Adrenal gland (tissue), 12 donors: Measurements from ENCODE around the gene MVD. TPM values are rescaled to one million over a fixed set of nuclear protein-coding genes. Genes with fewer than 3 reads are reported as not detected.

ENCODE experiments used
- DNase-seq, 7 donors: peaks; one replicate each; pipeline ENCODE4 v3.0.0-alpha.2; 2019 to 2020
- H3K27ac ChIP-seq, 5 donors: fragments of 200-600 bp; sonication (generic) in 4 of 5; 1 replicate in 3 of 5; 2 replicates in 2 of 5; pipeline versions ENCODE4 v1.5.1 to v1.8.0; 2016 to 2020; ENCODE audit warnings: mild to moderate bottlenecking in 1 of 5
- H3K27me3 ChIP-seq: fragments of 200-600 bp; 2 replicates; pipeline ENCODE4 v1.8.0; 2021
- H3K36me3 ChIP-seq, 2 donors: fragments of 200-600 bp; replicated peaks in 1 of 2; 1 replicate in 1 of 2; 2 replicates in 1 of 2; pipeline versions ENCODE4 v1.5.1 to v1.8.0; 2018 to 2022
- H3K4me1 ChIP-seq, 2 donors: fragments of 200-600 bp; replicated peaks in 1 of 2; 1 replicate in 1 of 2; 2 replicates in 1 of 2; pipeline versions ENCODE4 v1.5.1 to v1.8.0; 2018 to 2021
- H3K4me3 ChIP-seq, 4 donors: fragments of 200-600 bp; sonication (generic) in 3 of 4; one replicate each; pipeline ENCODE4 v1.5.1; 2016 to 2018
- H3K9me3 ChIP-seq, 3 donors: fragments of 200-600 bp; sonication (generic) in 1 of 3; replicated peaks in 1 of 3; 1 replicate in 2 of 3; 2 replicates in 1 of 3; pipeline versions ENCODE4 v1.5.1 to v1.8.0; 2016 to 2021
- CTCF ChIP-seq, 6 experiments: fragments of 450-650 bp in 4 of 6; fragments of 200-600 bp in 2 of 6; sonication (generic) in 1 of 6; IDR thresholded peaks; 1 replicate in 5 of 6; 2 replicates in 1 of 6; pipeline versions ENCODE4 v1.5.1 to v1.8.0; 2016 to 2021; ENCODE audit warnings: antibody characterized with exemption in 6 of 6, mild to moderate bottlenecking in 2 of 6, moderate library complexity in 1 of 6
- POLR2A ChIP-seq, 2 donors: fragments of 450-650 bp; IDR thresholded peaks; one replicate each; pipeline ENCODE4 v1.6.1; 2017; ENCODE audit warnings: antibody characterized with exemption in 2 of 2, mild to moderate bottlenecking in 2 of 2, moderate library complexity in 1 of 2
- WGBS, 4 donors: extraction: QIAGEN DNeasy Blood & Tissue Kit in 2 of 4; methylation state at CpG; one replicate each; pipeline versions ENCODE4 v1.1.5 to v1.1.7; 2013 to 2017; 5-methylcytosine and 5-hydroxymethylcytosine counted together
- intact Hi-C, 2 donors: fragments of 100-400 bp; cut with DNase I; formaldehyde crosslinking; loops; one replicate each; pipeline versions ENCODE4 v1.14.1 to v1.15.0; 2022 to 2023
- polyA plus RNA-seq, 3 donors: library from polyadenylated mRNA; stranded (reverse); fragments of 200-250 nt in 2 of 3; fragments of 350-450 nt in 1 of 3; fragmentation: Illumina TruSeq in 1 of 3; extraction: RNeasy Lipid Tissue Mini Kit (QIAGEN cat#74804) in 1 of 3; gene quantifications; one replicate each; pipeline ENCODE4 v1.2.3, GENCODE V29; 2013 to 2014
- total RNA-seq, 9 donors: library from RNA; depleted of rRNA in 4 of 9; stranded (reverse); fragments of >200 nt in 4 of 9; fragments of 120-200 nt in 1 of 9; fragmentation: NEBNext Ultra II Directional in 1 of 9; extraction: Animal tissue kit (Norgen Biotek cat#: 25700) in 1 of 9; gene quantifications; one replicate each; pipeline versions ENCODE4 v1.1.0 to v1.2.4, GENCODE V29; 2013 to 2023
- donor health status: healthy with polysubstance abuse.
- donor health status: Bipolar disorder and iron deficiency.
- donor health status: DM: yes; HTN: yes; CAD: no.
- donor health status: DM: no; HTN: no; CAD: no.
- donor health status: DM: no; HTN: no; CAD: no.
- donor health status: DM: yes; HTN: yes; CAD: no.

MVD gene
- total and polyA plus RNA-seq, 12 donors = 25.6 to 293 (median 45.4) TPM

- WGBS, 4 donors = 88 to 91% (median 90%) methylated on average over 17 of the region's 17 CpGs
- Histone ChIP-seq H3K27me3 (no peaks in the 10 kb centered on the region), H3K36me3 (peaks cover 0 to 49% of the 10 kb centered on the region in 2 donors), H3K27ac (no peak overlapping the region), H3K9me3 (no peaks in the 10 kb centered on the region), H3K4me1 (peaks cover 0 to 7% of the 10 kb centered on the region in 2 donors), H3K4me3 (no peak overlapping the region)
- intact Hi-C loops = no loop called here
- no peak for TF ChIP-seq CTCF (IDR thresholded peaks at IDR 0.05)
- DNase-seq = no peak
Observed at GRCh38 chr16:88606148-88606757, 56.6 kb downstream of the MVD start.

GRCh38 chr16:88605186-88606147, 57.4 kb downstream of the MVD start:
- WGBS, 4 donors = 83 to 89% (median 85%) methylated on average over 12 to 20 of the region's 20 CpGs
- no peak for DNase-seq
- H3K9me3 ChIP-seq = no peaks in the 10 kb centered on the region
- intact Hi-C loops = no loop called here
- H3K4me3 ChIP-seq = no peak overlapping the region
- H3K27me3 ChIP-seq = no peaks in the 10 kb centered on the region
- no peak for TF ChIP-seq CTCF (IDR thresholded peaks at IDR 0.05)
- no peak for TF ChIP-seq POLR2A (IDR thresholded peaks at IDR 0.05)
- peaks cover 0 to 11% of the 10 kb centered on the region in 2 donors for H3K4me1 ChIP-seq
- no peak overlapping the region for H3K27ac ChIP-seq
- H3K36me3 ChIP-seq = peaks cover 0 to 41% of the 10 kb centered on the region in 2 donors

GRCh38 chr16:88602091-88602490, 60.8 kb downstream of the MVD start:
- peaks cover 0 to 48% of the 10 kb centered on the region in 2 donors for H3K36me3 ChIP-seq
- H3K27me3 ChIP-seq = no peaks in the 10 kb centered on the region
- no peak overlapping the region for H3K4me3 ChIP-seq
- H3K4me1 ChIP-seq = peaks cover 0 to 19% of the 10 kb centered on the region in 2 donors
- intact Hi-C loops = no loop called here
- 81 to 100% (median 88%) methylated on average over 1 to 7 of the region's 7 CpGs for WGBS, 4 donors
- H3K9me3 ChIP-seq = no peaks in the 10 kb centered on the region
- TF ChIP-seq CTCF (IDR thresholded peaks at IDR 0.05) (no peak), POLR2A (IDR thresholded peaks at IDR 0.05) (no peak)
- H3K27ac ChIP-seq = no peak overlapping the region
- no peak for DNase-seq

Other genes starting within 250 kb of the MVD start
- gene ZFPM1, start 209.8 kb downstream of the MVD start, total RNA-seq = 10 to 100 TPM in 1 of 9 donors, 1 to 10 TPM in 6, under 1 TPM in 2; 0.69 to 10.2 (median 3.4) TPM
- gene ZFPM1, start 209.8 kb downstream of the MVD start, polyA plus RNA-seq = 10 to 100 TPM in 1 of 3 donors, 1 to 10 TPM in 1, under 1 TPM in 1; 0.37 to 23.8 (median 7.0) TPM
- gene ZC3H18, start 92.7 kb downstream of the MVD start, total RNA-seq = 10 to 100 TPM in 8 of 9 donors, 1 to 10 TPM in 1; 6.1 to 40.2 (median 15.2) TPM
- gene ZC3H18, start 92.7 kb downstream of the MVD start, polyA plus RNA-seq = 10 to 100 TPM; 17.4 to 49.1 (median 34.0) TPM
- not detected for gene IL17C, start 24.5 kb downstream of the MVD start, total RNA-seq
- not detected for gene IL17C, start 24.5 kb downstream of the MVD start, polyA plus RNA-seq
- 100 to 1,000 TPM in 7 of 9 donors, 10 to 100 TPM in 2; 50.5 to 374 (median 136) TPM for gene CYBA, start 12.0 kb downstream of the MVD start, total RNA-seq
- gene CYBA, start 12.0 kb downstream of the MVD start, polyA plus RNA-seq = 100 to 1,000 TPM in 2 of 3 donors, 10 to 100 TPM in 1; 19.6 to 271 (median 258) TPM
- 1 to 10 TPM in 1 of 9 donors, under 1 TPM in 6, not detected in 2; 0.06 to 1.7 (median 0.57) TPM for gene SNAI3, start 23.4 kb upstream of the MVD start, total RNA-seq
- gene SNAI3, start 23.4 kb upstream of the MVD start, polyA plus RNA-seq = 1 to 10 TPM in 1 of 3 donors, under 1 TPM in 2; 0.11 to 2.1 (median 0.44) TPM
- gene RNF166, start 43.3 kb upstream of the MVD start, total RNA-seq = 10 to 100 TPM in 8 of 9 donors, 1 to 10 TPM in 1; 8.7 to 40.6 (median 30.2) TPM
- 10 to 100 TPM in 2 of 3 donors, 1 to 10 TPM in 1; 3.0 to 86.3 (median 25.1) TPM for gene RNF166, start 43.3 kb upstream of the MVD start, polyA plus RNA-seq
- 10 to 100 TPM in 5 of 9 donors, 1 to 10 TPM in 4; 7.9 to 24.7 (median 11.5) TPM for gene CTU2, start 43.4 kb upstream of the MVD start, total RNA-seq
- 10 to 100 TPM in 2 of 3 donors, 1 to 10 TPM in 1; 3.6 to 43.8 (median 32.5) TPM for gene CTU2, start 43.4 kb upstream of the MVD start, polyA plus RNA-seq
- gene PIEZO1, start 122.1 kb upstream of the MVD start, total RNA-seq = 100 to 1,000 TPM in 2 of 9 donors, 10 to 100 TPM in 6, 1 to 10 TPM in 1; 7.9 to 119 (median 91.6) TPM
- gene PIEZO1, start 122.1 kb upstream of the MVD start, polyA plus RNA-seq = 100 to 1,000 TPM in 2 of 3 donors, 10 to 100 TPM in 1; 16.6 to 327 (median 259) TPM
- gene CDT1, start 140.7 kb upstream of the MVD start, total RNA-seq = 1 to 10 TPM in 7 of 9 donors, under 1 TPM in 1, not detected in 1; 0.52 to 5.7 (median 2.1) TPM
- gene CDT1, start 140.7 kb upstream of the MVD start, polyA plus RNA-seq = under 1 TPM; 0.29 to 0.44 (median 0.40) TPM
- 100 to 1,000 TPM; 145 to 297 (median 187) TPM for gene APRT, start 148.8 kb upstream of the MVD start, total RNA-seq
- gene APRT, start 148.8 kb upstream of the MVD start, polyA plus RNA-seq = 100 to 1,000 TPM; 116 to 227 (median 121) TPM
- 10 to 100 TPM; 12.6 to 57.0 (median 35.9) TPM for gene GALNS, start 193.9 kb upstream of the MVD start, total RNA-seq
- gene GALNS, start 193.9 kb upstream of the MVD start, polyA plus RNA-seq = 10 to 100 TPM; 33.3 to 63.1 (median 37.2) TPM
- 100 to 1,000 TPM in 6 of 9 donors, 10 to 100 TPM in 3; 56.7 to 279 (median 121) TPM for gene TRAPPC2L, start 194.0 kb upstream of the MVD start, total RNA-seq
- 100 to 1,000 TPM; 150 to 259 (median 250) TPM for gene TRAPPC2L, start 194.0 kb upstream of the MVD start, polyA plus RNA-seq
- gene PABPN1L, start 203.6 kb upstream of the MVD start, total RNA-seq = 1 to 10 TPM in 1 of 9 donors, under 1 TPM in 4, not detected in 4; 0.22 to 3.3 (median 0.41) TPM
- gene PABPN1L, start 203.6 kb upstream of the MVD start, polyA plus RNA-seq = 1 to 10 TPM in 2 of 3 donors, under 1 TPM in 1; 0.56 to 1.6 (median 1.1) TPM